Measurements from ENCODE around the gene RBM38. TPM values are rescaled to one million over a fixed set of nuclear protein-coding genes. Genes with fewer than 3 reads are reported as not detected.

Gene RBM38
- total and polyA plus RNA-seq, 2 of the 4 experiments (the other 2 are of a cell fraction): 5.2 to 11.9 TPM

- 35% methylated on average over 2 of the region's 7 CpGs; no CpG with 5 or more reads in 1 of the 2 experiments for WGBS, 2 experiments (ENCODE audit: extremely low coverage in 2 of 2, insufficient read length in 1 of 2)
- Histone ChIP-seq H2BK120ac (ENCODE audit: low read depth, low read length) (no peak overlapping the region), H2BK20ac (ENCODE audit: low read depth, low read length) (no peak overlapping the region), H3K4me3 (ENCODE audit: insufficient read depth, low read depth, low read length) (no peak overlapping the region), H4K8ac (ENCODE audit: low read depth in 2 of 2, low read length in 2 of 2) (no peak overlapping the region), H3K18ac (ENCODE audit: low read depth, low read length) (no peak overlapping the region), H3K4ac (ENCODE audit: low read depth, low read length) (no peak overlapping the region), H3K14ac (replicated peaks; ENCODE audit: low read depth, low read length) (no peak overlapping the region), H3K9me3 (ENCODE audit: control insufficient read depth, insufficient read depth, low read length) (peaks cover 3% of the 10 kb centered on the region; the same call in 1 of the 2 replicates), H3K9me1 (ENCODE audit: insufficient read depth, low read length) (no peaks in the 10 kb centered on the region), H3K27ac (ENCODE audit: insufficient read depth, low read length) (no peak overlapping the region), H3K27me3 (ENCODE audit: control insufficient read depth, insufficient read depth, low read length) (peaks cover 35% of the 10 kb centered on the region), H4K91ac (ENCODE audit: insufficient read depth, low read depth, low read length) (no peak overlapping the region), H2BK15ac (ENCODE audit: low read depth, low read length) (no peak overlapping the region), H3K4me2 (ENCODE audit: low read depth, low read length) (no peak overlapping the region), H3K36me3 (ENCODE audit: control insufficient read depth, insufficient read depth, low read length) (no peaks in the 10 kb centered on the region), H2AFZ (replicated peaks; ENCODE audit: low read length, poor library complexity) (no peak overlapping the region), H4K5ac (ENCODE audit: low read depth, low read length) (no peak overlapping the region), H2AK5ac (ENCODE audit: low read depth, low read length) (no peak overlapping the region), H2BK5ac (ENCODE audit: low read depth, low read length, poor library complexity, severe bottlenecking) (no peak overlapping the region), H3K56ac (ENCODE audit: extremely low read depth, insufficient read depth, low read length) (no peak overlapping the region), H3K23ac (ENCODE audit: low read depth, low read length) (no peak overlapping the region), H3K9ac (ENCODE audit: low read depth, low read length) (no peak overlapping the region), H4K20me1 (ENCODE audit: insufficient read depth, low read length) (no peaks in the 10 kb centered on the region), H3K79me1 (ENCODE audit: low read depth in 1 of 2, low read length in 2 of 2) (no peaks in the 10 kb centered on the region), H3K4me1 (ENCODE audit: control insufficient read depth, insufficient read depth, low read length) (no peaks in the 10 kb centered on the region), H2AK9ac (replicated peaks; ENCODE audit: low read depth, low read length, poor library complexity) (no peak overlapping the region)
- in situ Hi-C loops (cut with MboI; ENCODE audit: low sequenced_read_pairs): no loop called here
- DNase-seq (no peak), ATAC-seq (ENCODE audit: low read depth) (no peak)
- dilution Hi-C loops (cut with HindIII; ENCODE audit: low sequenced_read_pairs, unreplicated experiment): no loop called here
- POLR2A ChIA-PET (ENCODE audit: unreplicated experiment): no interaction called here
- TF ChIP-seq MAZ (IDR thresholded peaks at IDR 0.05; ENCODE audit: borderline replicate concordance, low read depth, low read length) (no peak), RCOR1 (IDR thresholded peaks at IDR 0.05; ENCODE audit: insufficient replicate concordance, low read length) (no peak), NFE2L2 (IDR thresholded peaks at IDR 0.05; ENCODE audit: low read depth, low read length) (no peak), CEBPB (IDR thresholded peaks at IDR 0.05; ENCODE audit: low read depth, low read length) (no peak), RFX5 (IDR thresholded peaks at IDR 0.05; ENCODE audit: low read depth, low read length) (no peak), MXI1 (IDR thresholded peaks at IDR 0.05; ENCODE audit: borderline replicate concordance, low read depth, low read length) (no peak), ELK1 (IDR thresholded peaks at IDR 0.05; ENCODE audit: borderline replicate concordance, low read depth, low read length) (no peak), CTCF (conservative IDR thresholded peaks at IDR 0.05; ENCODE audit: low read depth, low read length) (no peak), USF2 (IDR thresholded peaks at IDR 0.05; ENCODE audit: low read depth, low read length) (no peak), CHD1 (IDR thresholded peaks at IDR 0.05; ENCODE audit: low read depth, low read length) (no peak), RAD21 (IDR thresholded peaks at IDR 0.05; ENCODE audit: low read length) (no peak)
- BruUV-seq (replicated peaks): no TSS peak
- intact Hi-C loops (cut with micrococcal nuclease): no loop called here
- CTCF ChIA-PET: no interaction called here
These were observed 67.4 kb downstream of the RBM38 start for GRCh38 chr20:57458400-57459160.

Data from IMR-90 (cell line).